ENCODE measurements around the gene C17orf107.

C17orf107 gene

DNA sequence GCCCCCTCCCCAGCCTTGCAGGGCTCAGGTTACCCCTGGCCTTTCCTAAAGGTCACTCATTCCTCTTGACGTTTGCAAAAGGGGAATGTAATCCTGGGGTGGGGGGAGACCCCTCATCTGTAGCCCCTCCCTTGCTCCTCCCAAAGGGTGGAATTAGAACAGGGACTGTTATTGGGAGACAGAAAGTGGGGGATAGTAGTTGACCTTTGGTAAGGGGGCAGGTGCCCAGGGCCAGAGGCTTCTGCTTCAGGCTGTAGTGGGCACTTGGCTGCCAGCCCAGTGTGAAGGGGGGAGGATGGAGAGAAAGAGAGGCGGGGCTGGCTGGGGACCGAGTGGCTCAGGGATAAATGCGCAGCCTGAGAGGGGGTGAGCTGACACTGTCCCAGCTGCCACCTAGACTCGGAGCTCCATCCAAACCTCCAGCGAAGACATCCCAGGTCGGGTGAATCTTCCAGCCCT lies 51.4 kb downstream of the C17orf107 start, which contains the start of gene ENO3:
Gene ENO3, plus strand, starts transcription at position 374 of the 459 bp plus-strand sequence. CDS start 711 bp downstream, outside the sequence.
- DNase-seq: no peak

DNA sequence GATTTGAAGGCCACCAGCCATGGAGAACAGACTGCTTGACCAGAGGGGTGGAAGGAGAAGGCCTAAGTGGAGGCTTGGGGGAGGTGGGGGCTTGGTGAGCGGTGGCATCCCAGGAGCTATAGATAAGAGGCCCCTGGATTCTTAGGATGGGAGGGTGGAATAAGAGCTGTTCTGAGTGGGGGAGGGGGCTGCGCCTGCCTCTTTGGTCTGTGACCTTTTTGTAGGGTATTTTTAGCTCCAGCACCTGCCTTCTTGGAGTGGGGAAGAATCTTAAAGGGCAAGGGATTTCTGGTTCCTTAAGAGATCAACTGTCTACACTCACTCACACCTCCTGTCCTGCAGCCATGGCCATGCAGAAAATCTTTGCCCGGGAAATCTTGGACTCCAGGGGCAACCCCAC lies 52.1 kb downstream of the C17orf107 start:
- DNase-seq: no peak
